A673 (cell line): ENCODE measurements around the gene EIPR1. TPM values are rescaled to one million over a fixed set of nuclear protein-coding genes. Genes with fewer than 3 reads are reported as not detected.

Experiments used
- BruUV-seq: library from RNA; stranded (reverse); fragments of 400-500 nt; replicated peaks from 2 replicates; lab custom pipeline; 2021; lab: Mats Ljungman, UMichigan
- CTCF ChIA-PET: fragments of 300-600 bp; sonication (Branson Sonifier 250); formaldehyde crosslinking; loops from one replicate; lab custom pipeline; 2022; ENCODE audit warnings: antibody characterized with exemption; lab: Charles Lee
- POLR2A ChIA-PET: fragments of 300-600 bp; sonication (Branson Sonifier 250); formaldehyde crosslinking; loops from one replicate; lab custom pipeline; 2022; ENCODE audit warnings: antibody characterized with exemption; ENCODE audit not compliant: low non-redundant PET; lab: Charles Lee
- DNase-seq: peaks from one replicate; pipeline ENCODE4 v3.0.0-alpha.2; 2015; ENCODE audit warnings: low spot score
- H3K27ac ChIP-seq: fragments of 200-600 bp; sonication (generic); 2 replicates; pipeline ENCODE4 v1.5.1; 2016; ENCODE audit warnings: mixed run types, low read depth, mild to moderate bottlenecking, mixed read lengths, antibody characterized with exemption, low read length; ENCODE audit not compliant: poor library complexity, severe bottlenecking
- H3K27me3 ChIP-seq: fragments of 200-600 bp; sonication (generic); replicated peaks from 2 replicates; pipeline ENCODE4 v1.6.1; 2017; ENCODE audit warnings: mixed run types, low read depth, mild to moderate bottlenecking, mixed read lengths, antibody characterized with exemption, low read length; ENCODE audit not compliant: insufficient read depth, poor library complexity
- H3K36me3 ChIP-seq: fragments of 200-600 bp; sonication (generic); 2 replicates; pipeline ENCODE4 v1.6.1; 2016; ENCODE audit warnings: mixed run types, mild to moderate bottlenecking, mixed read lengths, antibody characterized with exemption, low read length; ENCODE audit not compliant: insufficient read depth, poor library complexity, severe bottlenecking
- H3K4me1 ChIP-seq: fragments of 200-600 bp; sonication (generic); 2 replicates; pipeline ENCODE4 v1.6.1; 2017; ENCODE audit warnings: mixed run types, mild to moderate bottlenecking, mixed read lengths, antibody characterized with exemption, low read length; ENCODE audit not compliant: insufficient read depth, poor library complexity, severe bottlenecking
- H3K4me3 ChIP-seq: fragments of 200-600 bp; sonication (generic); 2 replicates; pipeline ENCODE4 v1.5.1; 2016; ENCODE audit warnings: low read depth, mixed run types, mild to moderate bottlenecking, mixed read lengths, low read length; ENCODE audit not compliant: poor library complexity, severe bottlenecking
- H3K9me3 ChIP-seq: fragments of 200-600 bp; sonication (generic); 2 replicates; pipeline ENCODE4 v1.6.1; 2016; ENCODE audit warnings: mixed run types, low read depth, mild to moderate bottlenecking, mixed read lengths, antibody characterized with exemption, low read length; ENCODE audit not compliant: poor library complexity, severe bottlenecking
- EZH2 ChIP-seq: fragments of 200-600 bp; sonication (generic); IDR thresholded peaks from 2 replicates; pipeline ENCODE4 v1.6.1; 2017; ENCODE audit warnings: borderline replicate concordance, low read depth, mild to moderate bottlenecking, mixed read lengths, antibody characterized with exemption, low read length; ENCODE audit not compliant: poor library complexity, severe bottlenecking
- intact Hi-C: fragments of 100-400 bp; cut with micrococcal nuclease; formaldehyde crosslinking; loops from one replicate; pipeline ENCODE4 v1.10.0; 2022; ENCODE audit not compliant: unreplicated experiment
- total RNA-seq: library from RNA; stranded (reverse); gene quantifications from 2 replicates; pipeline ENCODE4 v1.2.3, GENCODE V29; 2021
- TF ChIP-seq, protein P1 (sequence below): fragments of 300-800, 200-600 bp; sonication (generic); conservative IDR thresholded peaks from 2 replicates; pipeline ENCODE4 v1.5.1; 2017; ENCODE audit warnings: low read depth, mild to moderate bottlenecking, antibody characterized with exemption, low read length, moderate library complexity, mixed read lengths

EIPR1 gene
- total RNA-seq, 1 experiment from 2014 or later = 37.0 TPM

GRCh38 chr2:3223080-3223923 is 154.3 kb downstream of the EIPR1 start:
- intact Hi-C loops = no loop called here
- BruUV-seq = no TSS peak
- H3K9me3 ChIP-seq = peaks cover 12% of the 10 kb centered on the region
- no peaks in the 10 kb centered on the region for H3K36me3 ChIP-seq
- DNase-seq = no peak
- TF ChIP-seq, protein P1, sequence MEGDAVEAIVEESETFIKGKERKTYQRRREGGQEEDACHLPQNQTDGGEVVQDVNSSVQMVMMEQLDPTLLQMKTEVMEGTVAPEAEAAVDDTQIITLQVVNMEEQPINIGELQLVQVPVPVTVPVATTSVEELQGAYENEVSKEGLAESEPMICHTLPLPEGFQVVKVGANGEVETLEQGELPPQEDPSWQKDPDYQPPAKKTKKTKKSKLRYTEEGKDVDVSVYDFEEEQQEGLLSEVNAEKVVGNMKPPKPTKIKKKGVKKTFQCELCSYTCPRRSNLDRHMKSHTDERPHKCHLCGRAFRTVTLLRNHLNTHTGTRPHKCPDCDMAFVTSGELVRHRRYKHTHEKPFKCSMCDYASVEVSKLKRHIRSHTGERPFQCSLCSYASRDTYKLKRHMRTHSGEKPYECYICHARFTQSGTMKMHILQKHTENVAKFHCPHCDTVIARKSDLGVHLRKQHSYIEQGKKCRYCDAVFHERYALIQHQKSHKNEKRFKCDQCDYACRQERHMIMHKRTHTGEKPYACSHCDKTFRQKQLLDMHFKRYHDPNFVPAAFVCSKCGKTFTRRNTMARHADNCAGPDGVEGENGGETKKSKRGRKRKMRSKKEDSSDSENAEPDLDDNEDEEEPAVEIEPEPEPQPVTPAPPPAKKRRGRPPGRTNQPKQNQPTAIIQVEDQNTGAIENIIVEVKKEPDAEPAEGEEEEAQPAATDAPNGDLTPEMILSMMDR = no peak
- no peak for TF ChIP-seq EZH2
- no peak overlapping the region for H3K27ac ChIP-seq
- POLR2A ChIA-PET = no interaction called here
- CTCF ChIA-PET = no interaction called here
- H3K27me3 ChIP-seq = no peaks in the 10 kb centered on the region
- H3K4me3 ChIP-seq = no peak overlapping the region
- H3K4me1 ChIP-seq = no peaks in the 10 kb centered on the region

GRCh38 chr2:3222636-3223035 is 155.0 kb downstream of the EIPR1 start:
- TF ChIP-seq EZH2 = no peak
- TF ChIP-seq, protein P1 = no peak
- POLR2A ChIA-PET = no interaction called here
- Histone ChIP-seq H3K9me3 (peaks cover 12% of the 10 kb centered on the region), H3K27ac (no peak overlapping the region), H3K4me1 (no peaks in the 10 kb centered on the region), H3K36me3 (no peaks in the 10 kb centered on the region), H3K27me3 (no peaks in the 10 kb centered on the region), H3K4me3 (no peak overlapping the region)
- BruUV-seq = no TSS peak
- CTCF ChIA-PET = no interaction called here
- no peak for DNase-seq
- intact Hi-C loops = no loop called here

DNA sequence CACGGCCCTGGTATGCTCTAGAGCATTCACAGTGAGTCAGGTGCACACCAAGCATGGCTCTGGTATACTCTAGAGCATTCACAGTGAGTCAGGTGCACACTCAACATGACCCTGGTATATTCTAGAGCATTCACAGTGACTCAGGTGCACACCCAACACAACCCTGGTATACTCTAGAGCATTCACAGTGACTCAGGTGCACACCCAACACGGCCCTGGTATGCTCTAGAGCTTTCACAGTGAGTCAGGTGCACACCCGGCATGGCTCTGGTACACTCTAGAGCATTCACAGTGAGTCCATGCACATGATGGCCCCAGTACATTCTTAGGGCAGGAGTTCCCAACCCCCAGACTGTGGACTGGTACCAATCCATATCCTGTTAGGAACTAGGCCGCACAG is 158.1 kb downstream of the EIPR1 start:
- no peaks in the 10 kb centered on the region for H3K36me3 ChIP-seq
- H3K9me3 ChIP-seq = peaks cover 12% of the 10 kb centered on the region
- no peak for DNase-seq
- H3K27me3 ChIP-seq = no peaks in the 10 kb centered on the region
- no TSS peak for BruUV-seq
- no peak overlapping the region for H3K4me3 ChIP-seq
- H3K27ac ChIP-seq = no peak overlapping the region
- ChIA-PET POLR2A (no interaction called here), CTCF (no interaction called here)
- TF ChIP-seq, protein P1 = no peak
- no peak for TF ChIP-seq EZH2
- intact Hi-C loops = no loop called here
- H3K4me1 ChIP-seq = no peaks in the 10 kb centered on the region
